SK-N-MC (cell line): ENCODE results near the gene RPS6KL1.

ENCODE experiments used
- EZH2 ChIP-seq: fragments of 200-600 bp; sonication (generic); IDR thresholded peaks from one replicate; pipeline ENCODE4 v1.6.1; 2017; ENCODE audit warnings: antibody characterized with exemption
- FOXP2 ChIP-seq: optimal IDR thresholded peaks from 2 replicates; pipeline ENCODE3; 2011; ENCODE audit warnings: mild to moderate bottlenecking, moderate library complexity; ENCODE audit not compliant: insufficient read depth; ENCODE audit errors: extremely low read length, control extremely low read depth
- POLR2AphosphoS5 ChIP-seq: IDR thresholded peaks from 2 replicates; pipeline ENCODE4 v1.6.1; 2012; ENCODE audit warnings: mild to moderate bottlenecking, low read depth, low read length, borderline replicate concordance

- TF ChIP-seq EZH2 (no peak), POLR2AphosphoS5 (no peak), FOXP2 (no peak)
These were observed 9.6 kb downstream of the RPS6KL1 start for GRCh38 chr14:74913393-74913910.
